CD1c-positive myeloid dendritic cell (primary cell): Measurements from ENCODE around the gene DNAJB9.
"Not testable (repeated sequence)": the region's sequence is repeated elsewhere in the genome, so short reads cannot be mapped to it uniquely, and the experiment has no call there.

ENCODE experiments used
- DNase-seq: peaks from one replicate; pipeline ENCODE4 v3.0.0-alpha.2; 2016; ENCODE audit errors: extremely low spot score

DNAJB9 gene

GRCh38 chr7:108569381-108570145, at the start of gene DNAJB9, which contains the start of gene THAP5:
Gene DNAJB9, plus strand, starts transcription at chr7:108569874. Its CDS starts 1,853 bp downstream, at chr7:108571727.
Gene THAP5, minus strand, starts transcription at chr7:108569706. Its CDS starts 137 bp downstream, at chr7:108569569.
- DNase-seq, result peak; percentile 100

GRCh38 chr7:108522780-108523179, 46.9 kb upstream of the DNAJB9 start:
- DNase-seq, result no peak

DNA sequence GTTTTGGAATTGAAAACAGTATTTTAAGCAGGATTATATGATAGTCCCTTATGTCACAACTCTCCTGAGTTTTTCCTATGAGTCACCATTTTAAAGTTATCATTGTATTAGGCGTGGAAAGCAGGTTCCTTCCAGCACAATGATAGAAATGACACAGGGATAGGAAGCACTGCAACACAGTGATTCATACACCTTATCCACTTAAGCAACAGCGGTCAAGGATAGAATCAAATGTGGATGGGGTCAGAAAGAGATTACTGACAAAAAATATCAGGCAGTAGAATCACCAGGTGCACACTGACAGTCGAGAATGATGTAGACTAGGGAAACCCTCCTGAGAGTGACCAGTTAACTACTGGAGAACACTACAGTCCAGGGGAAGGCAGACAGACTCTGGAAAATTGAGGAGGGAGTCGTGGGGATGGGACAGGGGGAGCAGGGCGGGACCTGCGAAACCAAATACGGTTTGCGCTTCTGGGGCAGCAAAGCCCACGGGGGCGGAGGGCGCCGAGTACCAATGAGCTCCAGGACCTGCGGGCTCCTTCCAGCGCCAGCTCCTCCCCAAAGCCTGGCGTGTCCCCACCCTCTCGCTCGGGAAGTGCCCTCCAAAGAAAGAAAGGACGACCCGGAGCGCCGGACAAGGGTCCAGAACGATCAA, 44.2 kb upstream of the DNAJB9 start:
- DNase-seq, result peak; percentile 84

- peak; percentile 100 for DNase-seq
These were observed 43.5 kb upstream of the DNAJB9 start, which contains the start of gene PNPLA8 for GRCh38 chr7:108525985-108526767. Gene PNPLA8, minus strand, starts transcription at chr7:108526135. Its CDS starts 10,644 bp downstream, at chr7:108515491.

DNA sequence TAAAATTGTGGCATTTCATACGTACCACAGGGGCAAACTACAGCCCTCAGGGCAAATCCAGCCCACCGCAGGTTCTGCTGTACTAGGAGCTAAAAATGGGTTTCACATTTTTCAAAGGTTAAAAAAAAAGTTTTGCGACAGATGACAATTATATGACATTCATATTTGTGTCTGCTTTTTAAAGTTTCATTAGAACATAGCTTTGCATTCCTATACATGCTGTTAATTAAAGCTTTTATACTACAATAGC, 43.0 kb upstream of the DNAJB9 start:
- no peak for DNase-seq

GRCh38 chr7:108528183-108528712, 41.4 kb upstream of the DNAJB9 start:
- no peak for DNase-seq

GRCh38 chr7:108529341-108529740, 40.3 kb upstream of the DNAJB9 start:
- no peak for DNase-seq

DNA sequence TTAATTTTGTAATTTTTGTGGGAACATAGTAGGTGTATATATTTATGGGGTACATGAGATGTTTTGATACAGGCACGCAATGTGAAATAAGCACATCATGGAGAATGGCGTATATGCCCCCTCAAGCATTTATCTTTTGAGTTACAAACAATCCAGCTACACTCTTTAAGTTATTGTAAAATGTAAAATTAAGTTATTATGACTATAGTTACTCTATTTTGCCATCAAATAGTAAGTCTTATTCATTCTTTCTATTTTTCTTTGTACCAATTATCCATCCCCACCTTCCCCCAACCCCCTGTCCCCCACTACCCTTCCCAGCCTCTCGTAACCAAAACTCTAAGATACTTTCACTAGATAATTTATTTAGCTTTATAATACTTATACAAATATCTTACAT, 36.0 kb upstream of the DNAJB9 start:
- DNase-seq, result no peak

DNA sequence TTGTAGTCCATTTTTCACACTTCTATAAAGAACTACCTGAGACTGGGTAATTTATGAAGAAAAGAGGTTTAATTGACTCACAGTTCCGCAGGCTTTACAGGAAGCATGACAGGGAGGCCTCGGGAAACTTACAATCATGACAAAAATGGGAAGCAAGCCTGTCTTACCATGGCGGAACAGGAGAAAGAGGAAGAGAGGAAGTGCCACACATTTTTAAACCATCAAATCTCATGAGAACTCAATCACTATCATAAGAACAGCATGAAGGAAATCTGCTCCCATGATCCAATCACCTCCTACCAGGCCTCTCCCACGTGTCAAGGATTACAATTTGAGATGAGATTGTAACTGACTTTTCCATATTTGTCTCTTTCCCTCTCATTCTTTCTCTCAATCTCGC, 34.4 kb upstream of the DNAJB9 start:
- DNase-seq, result peak; percentile 61

GRCh38 chr7:108535744-108536143, 33.9 kb upstream of the DNAJB9 start:
- DNase-seq, result no peak

- DNase-seq, result no peak
These were observed 32.4 kb upstream of the DNAJB9 start for GRCh38 chr7:108537229-108537628.

DNA sequence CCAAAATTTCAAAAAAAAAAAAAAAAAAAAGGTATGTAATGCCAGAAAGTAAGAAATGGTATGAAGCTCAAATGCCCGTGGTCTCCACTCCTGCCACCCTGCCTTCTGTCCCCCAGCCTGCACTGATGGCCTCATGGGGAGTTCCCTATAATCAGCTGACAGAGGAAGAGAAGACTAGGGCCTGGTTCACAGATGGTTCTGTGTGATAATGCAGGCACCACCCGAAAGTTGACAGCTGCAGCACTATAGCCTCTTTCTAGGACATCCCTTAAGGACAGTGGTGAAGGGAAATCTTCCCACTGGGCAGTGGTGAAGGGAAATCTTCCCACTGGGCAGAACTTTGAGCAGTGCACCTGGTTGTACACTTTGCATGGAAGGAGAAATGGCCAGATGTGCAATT, 31.4 kb upstream of the DNAJB9 start:
- not testable (repeated sequence) for DNase-seq

DNA sequence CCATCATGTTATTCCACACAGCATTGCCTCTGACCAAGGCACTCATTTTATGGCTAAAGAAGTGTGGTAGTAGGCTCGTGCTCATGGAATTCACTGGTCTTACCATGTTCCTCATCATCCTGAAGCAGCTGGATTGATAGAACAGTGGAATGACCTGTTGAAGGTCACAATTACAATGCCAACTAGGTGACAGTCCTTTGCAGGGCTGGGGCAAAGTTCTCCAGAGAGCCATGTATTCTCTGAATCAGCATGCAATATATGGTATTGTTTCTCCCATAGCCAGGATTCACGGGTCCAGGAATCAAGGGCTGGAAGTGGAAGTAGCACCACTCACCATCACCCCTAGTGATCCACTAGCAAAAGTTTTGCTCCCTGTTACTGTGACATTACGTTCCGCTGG, 31.0 kb upstream of the DNAJB9 start:
- not testable (repeated sequence) for DNase-seq

GRCh38 chr7:108541478-108541877, 28.2 kb upstream of the DNAJB9 start:
- no peak for DNase-seq

DNA sequence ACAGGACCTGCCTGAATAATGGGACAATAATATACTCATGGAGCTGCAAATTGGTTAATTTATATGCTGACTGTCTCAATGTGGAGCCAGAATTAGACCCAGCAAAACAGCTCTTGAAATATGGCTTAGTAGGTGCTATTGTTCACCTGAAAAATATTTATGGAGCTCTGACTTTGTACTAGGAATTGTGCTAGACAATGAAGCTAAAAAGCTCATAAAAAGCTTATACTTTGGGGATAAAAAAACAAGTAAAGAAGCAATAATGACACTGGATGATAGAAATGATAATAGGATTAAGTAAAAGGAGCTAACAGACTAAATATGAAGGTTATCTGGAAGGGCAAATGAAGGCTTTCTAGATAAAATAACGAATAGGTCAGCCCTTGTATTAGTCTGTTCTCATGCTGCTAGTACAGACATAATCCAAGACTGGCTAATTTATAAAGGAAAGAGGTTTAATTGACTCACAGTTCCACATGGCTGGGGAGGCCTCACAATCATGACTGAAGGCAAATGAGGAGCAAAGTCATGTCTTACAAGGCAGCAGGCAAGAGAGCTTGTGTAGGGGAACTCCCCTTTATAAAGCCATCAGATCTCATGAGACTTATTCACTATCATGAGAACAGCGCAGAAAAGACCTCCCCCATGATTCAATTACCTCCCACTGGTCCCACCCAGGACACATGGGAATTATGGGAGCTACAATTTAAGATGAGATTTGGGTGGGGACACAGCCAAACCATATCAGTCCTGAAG, 21.4 kb upstream of the DNAJB9 start:
- not testable (repeated sequence) for DNase-seq

- DNase-seq, result not testable (repeated sequence)
These were observed 13.0 kb upstream of the DNAJB9 start for GRCh38 chr7:108556665-108557064.

GRCh38 chr7:108557191-108557590, 12.5 kb upstream of the DNAJB9 start:
- no peak for DNase-seq

DNA sequence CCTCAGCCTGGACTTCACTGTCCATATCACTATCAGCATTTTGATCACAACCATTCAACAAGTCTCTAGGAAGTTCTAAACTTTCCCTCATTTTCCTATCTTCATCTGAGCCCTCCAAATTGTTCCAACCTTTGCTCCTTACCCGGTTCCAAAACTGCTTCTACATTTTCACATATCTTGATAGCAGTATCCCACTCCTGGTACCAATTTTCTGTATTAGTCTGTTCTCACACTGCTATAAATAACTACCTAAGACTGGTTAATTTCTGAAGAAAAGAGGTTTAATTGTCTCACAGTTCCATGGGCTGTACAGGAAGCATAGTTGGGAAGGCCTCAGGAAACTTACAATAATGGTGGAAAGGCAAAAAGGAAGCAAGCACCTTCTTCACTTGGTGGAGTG, 12.1 kb upstream of the DNAJB9 start:
- DNase-seq, result no peak

GRCh38 chr7:108559253-108559652, 10.4 kb upstream of the DNAJB9 start:
- DNase-seq, result no peak

GRCh38 chr7:108561047-108561619, 8.5 kb upstream of the DNAJB9 start:
- no peak for DNase-seq

DNA sequence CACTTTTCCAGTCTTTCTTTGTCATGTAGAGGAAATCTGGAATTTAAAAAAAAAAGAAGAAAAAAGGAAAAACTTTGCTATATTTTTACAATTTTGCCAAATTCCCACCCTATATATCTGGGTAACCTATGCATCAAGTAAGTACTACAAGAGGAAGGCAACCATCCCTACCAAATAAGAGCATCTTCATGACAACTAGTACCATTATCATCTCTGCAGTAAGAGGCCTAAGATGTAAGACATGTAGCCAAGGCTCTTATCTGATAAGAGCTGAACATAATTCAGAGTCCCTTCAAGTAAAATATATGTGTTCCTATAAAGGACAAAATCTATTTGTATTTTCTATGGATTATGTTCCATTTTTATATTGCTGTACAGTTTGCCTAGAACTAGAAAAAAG, 3.7 kb upstream of the DNAJB9 start:
- no peak for DNase-seq
